Measurements from ENCODE around the gene TBX20.
"Not testable (repeated sequence)": the region's sequence is repeated elsewhere in the genome, so short reads cannot be mapped to it uniquely, and the experiment has no call there.

The TBX20 gene

GRCh38 chr7:35220176-35220575, 33.7 kb downstream of the TBX20 start:
- not testable (repeated sequence) for DNase-seq

GRCh38 chr7:35216033-35216432, 37.9 kb downstream of the TBX20 start:
- DNase-seq: not testable (repeated sequence)

GRCh38 chr7:35215063-35215462, 38.8 kb downstream of the TBX20 start:
- DNase-seq: not testable (repeated sequence)

GRCh38 chr7:35206924-35207323, 47.0 kb downstream of the TBX20 start:
- DNase-seq: not testable (repeated sequence)

GRCh38 chr7:35204850-35205249, 49.0 kb downstream of the TBX20 start:
- not testable (repeated sequence) for DNase-seq

- DNase-seq: not testable (repeated sequence)
Measured at GRCh38 chr7:35204031-35204430, 49.9 kb downstream of the TBX20 start.

GRCh38 chr7:35202353-35202752, 51.5 kb downstream of the TBX20 start:
- DNase-seq: not testable (repeated sequence)

- DNase-seq: not testable (repeated sequence)
Measured at GRCh38 chr7:35200170-35200569, 53.7 kb downstream of the TBX20 start.

- DNase-seq: not testable (repeated sequence)
Measured at GRCh38 chr7:35198370-35199140, 55.3 kb downstream of the TBX20 start.

- DNase-seq: not testable (repeated sequence)
Measured at GRCh38 chr7:35191571-35191970, 62.3 kb downstream of the TBX20 start.

GRCh38 chr7:35190146-35190773, 63.6 kb downstream of the TBX20 start:
- DNase-seq: not testable (repeated sequence)

- DNase-seq: peak; percentile 26
Measured at GRCh38 chr7:35186751-35187150, 67.1 kb downstream of the TBX20 start.

GRCh38 chr7:35185908-35186731, 67.8 kb downstream of the TBX20 start:
- DNase-seq: peak; percentile 48

- DNase-seq: peak; percentile 3
Measured at GRCh38 chr7:35185578-35185907, 68.4 kb downstream of the TBX20 start.

GRCh38 chr7:35184961-35185360, 68.9 kb downstream of the TBX20 start:
- DNase-seq: not testable (repeated sequence)

- not testable (repeated sequence) for DNase-seq
Measured at GRCh38 chr7:35183873-35184503, 69.9 kb downstream of the TBX20 start.

GRCh38 chr7:35180665-35181064, 73.2 kb downstream of the TBX20 start:
- DNase-seq: not testable (repeated sequence)

GRCh38 chr7:35173176-35173575, 80.7 kb downstream of the TBX20 start:
- DNase-seq: peak; percentile 67

- peak; percentile 18 for DNase-seq
Measured at GRCh38 chr7:35172131-35172530, 81.8 kb downstream of the TBX20 start.

GRCh38 chr7:35167658-35168057, 86.2 kb downstream of the TBX20 start:
- DNase-seq: not testable (repeated sequence)

- DNase-seq: not testable (repeated sequence)
Measured at GRCh38 chr7:35167158-35167557, 86.7 kb downstream of the TBX20 start.

GRCh38 chr7:35161059-35161740, 92.7 kb downstream of the TBX20 start:
- DNase-seq: peak; percentile 74

All from hematopoietic multipotent progenitor cell treated with erythropoietin and hydrocortisone succinate and interleukin-3 and kit ligand, for 6 days (in vitro differentiated cells).